ENCODE measurements around the gene RUNDC1.

Gene RUNDC1

GRCh38 chr17:43014649-43015542, 34.5 kb downstream of the RUNDC1 start:
- no peaks in the 10 kb centered on the region for H3K9me2 ChIP-seq (replicated peaks; ENCODE audit: insufficient read depth, low read length)
- H3K9ac ChIP-seq (ENCODE audit: low read length) = no peak overlapping the region
- H3K9me3 ChIP-seq (ENCODE audit: insufficient read depth, low read length) = no peaks in the 10 kb centered on the region
- H3K4me3 ChIP-seq (ENCODE audit: insufficient read depth, low read length, poor library complexity, severe bottlenecking) = no peak overlapping the region
- H3F3A ChIP-seq (ENCODE audit: insufficient read depth) = peaks cover 4% of the 10 kb centered on the region; the same call in 1 of the 2 replicates
- no peaks in the 10 kb centered on the region for H3K79me2 ChIP-seq (ENCODE audit: insufficient read depth, low read length)
- H3K36me3 ChIP-seq (ENCODE audit: low read length) = no peaks in the 10 kb centered on the region
- H3K27ac ChIP-seq (ENCODE audit: low read depth, low read length) = no peak overlapping the region
- H3K27me3 ChIP-seq (ENCODE audit: low read length) = no peaks in the 10 kb centered on the region
- no peaks in the 10 kb centered on the region for H4K20me1 ChIP-seq (ENCODE audit: low read depth, low read length)
- no peak overlapping the region for H2AFZ ChIP-seq (ENCODE audit: low read depth, low read length, severe bottlenecking)
- H3K4me2 ChIP-seq (ENCODE audit: low read depth, low read length, poor library complexity, severe bottlenecking) = no peak overlapping the region
- TF ChIP-seq, protein P1, sequence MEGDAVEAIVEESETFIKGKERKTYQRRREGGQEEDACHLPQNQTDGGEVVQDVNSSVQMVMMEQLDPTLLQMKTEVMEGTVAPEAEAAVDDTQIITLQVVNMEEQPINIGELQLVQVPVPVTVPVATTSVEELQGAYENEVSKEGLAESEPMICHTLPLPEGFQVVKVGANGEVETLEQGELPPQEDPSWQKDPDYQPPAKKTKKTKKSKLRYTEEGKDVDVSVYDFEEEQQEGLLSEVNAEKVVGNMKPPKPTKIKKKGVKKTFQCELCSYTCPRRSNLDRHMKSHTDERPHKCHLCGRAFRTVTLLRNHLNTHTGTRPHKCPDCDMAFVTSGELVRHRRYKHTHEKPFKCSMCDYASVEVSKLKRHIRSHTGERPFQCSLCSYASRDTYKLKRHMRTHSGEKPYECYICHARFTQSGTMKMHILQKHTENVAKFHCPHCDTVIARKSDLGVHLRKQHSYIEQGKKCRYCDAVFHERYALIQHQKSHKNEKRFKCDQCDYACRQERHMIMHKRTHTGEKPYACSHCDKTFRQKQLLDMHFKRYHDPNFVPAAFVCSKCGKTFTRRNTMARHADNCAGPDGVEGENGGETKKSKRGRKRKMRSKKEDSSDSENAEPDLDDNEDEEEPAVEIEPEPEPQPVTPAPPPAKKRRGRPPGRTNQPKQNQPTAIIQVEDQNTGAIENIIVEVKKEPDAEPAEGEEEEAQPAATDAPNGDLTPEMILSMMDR (IDR thresholded peaks at IDR 0.05; ENCODE audit: insufficient read depth, low read length, poor library complexity, severe bottlenecking) = no peak
- TF ChIP-seq EZH2phosphoT487 (conservative IDR thresholded peaks at IDR 0.05; ENCODE audit: low read length) = no peak

- peaks cover 4% of the 10 kb centered on the region; the same call in 1 of the 2 replicates for H3F3A ChIP-seq (ENCODE audit: insufficient read depth)
- no peaks in the 10 kb centered on the region for H3K79me2 ChIP-seq (ENCODE audit: insufficient read depth, low read length)
- H3K9ac ChIP-seq (ENCODE audit: low read length) = no peak overlapping the region
- no peaks in the 10 kb centered on the region for H3K9me2 ChIP-seq (replicated peaks; ENCODE audit: insufficient read depth, low read length)
- no peaks in the 10 kb centered on the region for H3K36me3 ChIP-seq (ENCODE audit: low read length)
- no peak overlapping the region for H3K4me3 ChIP-seq (ENCODE audit: insufficient read depth, low read length, poor library complexity, severe bottlenecking)
- no peak overlapping the region for H3K4me2 ChIP-seq (ENCODE audit: low read depth, low read length, poor library complexity, severe bottlenecking)
- H3K9me3 ChIP-seq (ENCODE audit: insufficient read depth, low read length) = no peaks in the 10 kb centered on the region
- no peak overlapping the region for H2AFZ ChIP-seq (ENCODE audit: low read depth, low read length, severe bottlenecking)
- H3K27ac ChIP-seq (ENCODE audit: low read depth, low read length) = no peak overlapping the region
- TF ChIP-seq EZH2phosphoT487 (conservative IDR thresholded peaks at IDR 0.05; ENCODE audit: low read length) = no peak
- TF ChIP-seq, protein P1 (IDR thresholded peaks at IDR 0.05; ENCODE audit: insufficient read depth, low read length, poor library complexity, severe bottlenecking) = no peak
- no peaks in the 10 kb centered on the region for H4K20me1 ChIP-seq (ENCODE audit: low read depth, low read length)
- H3K27me3 ChIP-seq (ENCODE audit: low read length) = no peaks in the 10 kb centered on the region
Measured at GRCh38 chr17:43015579-43015978, 35.2 kb downstream of the RUNDC1 start.

GRCh38 chr17:43016216-43016615, 35.9 kb downstream of the RUNDC1 start:
- no peak overlapping the region for H3K4me3 ChIP-seq (ENCODE audit: insufficient read depth, low read length, poor library complexity, severe bottlenecking)
- H3K27ac ChIP-seq (ENCODE audit: low read depth, low read length) = no peak overlapping the region
- no peaks in the 10 kb centered on the region for H3K9me3 ChIP-seq (ENCODE audit: insufficient read depth, low read length)
- no peaks in the 10 kb centered on the region for H3K9me2 ChIP-seq (replicated peaks; ENCODE audit: insufficient read depth, low read length)
- no peaks in the 10 kb centered on the region for H3K79me2 ChIP-seq (ENCODE audit: insufficient read depth, low read length)
- peaks cover 4% of the 10 kb centered on the region; the same call in 1 of the 2 replicates for H3F3A ChIP-seq (ENCODE audit: insufficient read depth)
- H4K20me1 ChIP-seq (ENCODE audit: low read depth, low read length) = no peaks in the 10 kb centered on the region
- no peak for TF ChIP-seq EZH2phosphoT487 (conservative IDR thresholded peaks at IDR 0.05; ENCODE audit: low read length)
- TF ChIP-seq, protein P1 (IDR thresholded peaks at IDR 0.05; ENCODE audit: insufficient read depth, low read length, poor library complexity, severe bottlenecking) = no peak
- no peak overlapping the region for H3K4me2 ChIP-seq (ENCODE audit: low read depth, low read length, poor library complexity, severe bottlenecking)
- no peak overlapping the region for H3K9ac ChIP-seq (ENCODE audit: low read length)
- no peaks in the 10 kb centered on the region for H3K36me3 ChIP-seq (ENCODE audit: low read length)
- H3K27me3 ChIP-seq (ENCODE audit: low read length) = no peaks in the 10 kb centered on the region
- H2AFZ ChIP-seq (ENCODE audit: low read depth, low read length, severe bottlenecking) = no peak overlapping the region

All from SU-DHL-6 (cell line).